SK-N-SH treated with all-trans-retinoic acid at 6 μM for 48 hours (cell line): ENCODE data around the gene TMEM39B.

Source experiments
- ARNTL ChIP-seq: fragments of 450-650 bp; formaldehyde crosslinking; IDR thresholded peaks from 2 replicates; pipeline ENCODE4 v1.5.0; 2020; ENCODE audit warnings: low read depth, mild to moderate bottlenecking, moderate library complexity, borderline replicate concordance
- CSDC2 ChIP-seq: fragments of 250-450 bp; sonication (Bioruptor Pico); IDR thresholded peaks from 2 replicates; pipeline ENCODE4 v1.5.0; 2020; ENCODE audit warnings: mild to moderate bottlenecking, moderate library complexity
- ESRRG ChIP-seq: fragments of 250-450 bp; sonication (Bioruptor Pico); IDR thresholded peaks from 2 replicates; pipeline ENCODE4 v1.6.1; 2021; ENCODE audit warnings: mild to moderate bottlenecking
- GLIS3 ChIP-seq: fragments of 250-450 bp; sonication (Bioruptor Pico); IDR thresholded peaks from 2 replicates; pipeline ENCODE4 v1.5.0; 2020; ENCODE audit warnings: mild to moderate bottlenecking, moderate library complexity
- TCF4 ChIP-seq: fragments of 250-450 bp; sonication (Bioruptor Pico); IDR thresholded peaks from 2 replicates; pipeline ENCODE4 v1.8.0; 2021; ENCODE audit warnings: mild to moderate bottlenecking, moderate library complexity, borderline replicate concordance
- ZC3H10 ChIP-seq: fragments of 250-450 bp; sonication (Bioruptor Pico); IDR thresholded peaks from 2 replicates; pipeline ENCODE4 v1.5.1; 2021; ENCODE audit warnings: mild to moderate bottlenecking, moderate library complexity
- ZFP30 ChIP-seq: fragments of 450-650 bp; formaldehyde crosslinking; IDR thresholded peaks from 2 replicates; pipeline ENCODE4 v1.5.0; 2022; ENCODE audit warnings: mild to moderate bottlenecking, moderate library complexity
- ZNF70 ChIP-seq: fragments of 450-650 bp; formaldehyde crosslinking; IDR thresholded peaks from 2 replicates; pipeline ENCODE4 v1.5.0; 2020; ENCODE audit warnings: mild to moderate bottlenecking, moderate library complexity
- TF ChIP-seq, protein P1 (sequence below): fragments of 250-450 bp; sonication (Bioruptor Pico); IDR thresholded peaks from 2 replicates; pipeline ENCODE4 v1.8.0; 2020; ENCODE audit warnings: mild to moderate bottlenecking, moderate library complexity, borderline replicate concordance

DNA sequence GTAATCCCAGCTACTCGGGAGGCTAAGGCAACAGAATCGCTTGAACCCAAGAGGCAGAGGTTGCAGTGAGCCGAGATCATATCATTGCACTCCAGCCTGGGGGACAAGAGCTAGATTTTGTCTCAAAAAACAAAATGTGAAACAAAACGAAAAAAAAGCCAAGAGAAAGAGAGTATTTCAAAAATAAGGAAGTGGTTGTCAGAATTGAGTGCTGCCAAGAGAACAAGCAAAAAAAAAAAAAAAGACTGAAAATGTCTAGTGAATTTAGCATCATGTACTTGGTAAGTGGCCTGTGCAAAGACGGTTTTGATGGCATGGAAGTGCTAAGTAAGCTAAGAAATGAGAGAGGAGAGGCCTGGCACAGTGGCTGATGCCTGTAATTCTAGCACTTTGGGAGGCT is 49.4 kb downstream of the TMEM39B start:
- TF ChIP-seq ARNTL (CRISPR knock-in tag) (no peak), ZC3H10 (no peak), TCF4 (CRISPR knock-in tag) (no peak), GLIS3 (CRISPR knock-in tag) (no peak), ZFP30 (CRISPR knock-in tag) (no peak), CSDC2 (CRISPR knock-in tag) (no peak), ESRRG (CRISPR knock-in tag) (no peak), ZNF70 (CRISPR knock-in tag) (no peak)
- TF ChIP-seq, protein P1, sequence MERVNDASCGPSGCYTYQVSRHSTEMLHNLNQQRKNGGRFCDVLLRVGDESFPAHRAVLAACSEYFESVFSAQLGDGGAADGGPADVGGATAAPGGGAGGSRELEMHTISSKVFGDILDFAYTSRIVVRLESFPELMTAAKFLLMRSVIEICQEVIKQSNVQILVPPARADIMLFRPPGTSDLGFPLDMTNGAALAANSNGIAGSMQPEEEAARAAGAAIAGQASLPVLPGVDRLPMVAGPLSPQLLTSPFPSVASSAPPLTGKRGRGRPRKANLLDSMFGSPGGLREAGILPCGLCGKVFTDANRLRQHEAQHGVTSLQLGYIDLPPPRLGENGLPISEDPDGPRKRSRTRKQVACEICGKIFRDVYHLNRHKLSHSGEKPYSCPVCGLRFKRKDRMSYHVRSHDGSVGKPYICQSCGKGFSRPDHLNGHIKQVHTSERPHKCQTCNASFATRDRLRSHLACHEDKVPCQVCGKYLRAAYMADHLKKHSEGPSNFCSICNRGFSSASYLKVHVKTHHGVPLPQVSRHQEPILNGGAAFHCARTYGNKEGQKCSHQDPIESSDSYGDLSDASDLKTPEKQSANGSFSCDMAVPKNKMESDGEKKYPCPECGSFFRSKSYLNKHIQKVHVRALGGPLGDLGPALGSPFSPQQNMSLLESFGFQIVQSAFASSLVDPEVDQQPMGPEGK (CRISPR knock-in tag) = no peak
